Right atrium auricular region (tissue), 2 donors: Measurements from ENCODE around the gene ERG. TPM values are rescaled to one million over a fixed set of nuclear protein-coding genes. Genes with fewer than 3 reads are reported as not detected.

ENCODE experiments used
- DNase-seq: peaks from one replicate; pipeline ENCODE4 v3.0.0-alpha.2; 2019; ENCODE audit warnings: low spot score
- H3K27ac ChIP-seq, 2 donors: fragments of 200-600 bp; sonication (generic); 1 replicate in 1 of 2; 2 replicates in 1 of 2; pipeline ENCODE4 v1.5.1; 2016 to 2019
- H3K27me3 ChIP-seq, 2 donors: fragments of 200-600 bp; sonication (generic); one replicate each; pipeline versions ENCODE4 v1.5.1 to v1.6.0; 2017 to 2019
- H3K36me3 ChIP-seq: fragments of 200-600 bp; sonication (generic); one replicate; pipeline ENCODE4 v1.5.1; 2016
- H3K4me1 ChIP-seq, 2 donors: fragments of 200-600 bp; sonication (generic); one replicate each; pipeline versions ENCODE4 v1.5.1 to v1.6.0; 2017 to 2019
- H3K4me3 ChIP-seq, 2 donors: fragments of 200-600 bp; sonication (generic); 1 replicate in 1 of 2; 2 replicates in 1 of 2; pipeline ENCODE4 v1.5.1; 2017 to 2019; ENCODE audit warnings: mild to moderate bottlenecking in 1 of 2, moderate library complexity in 1 of 2
- H3K9me3 ChIP-seq, 2 donors: fragments of 200-600 bp; sonication (generic); one replicate each; pipeline ENCODE4 v1.5.1; 2019
- CTCF ChIP-seq, 2 donors: fragments of 200-600 bp; sonication (generic); IDR thresholded peaks; one replicate each; pipeline ENCODE4 v1.5.1; 2019; ENCODE audit warnings: antibody characterized with exemption in 2 of 2
- total RNA-seq, 2 donors: library from RNA; depleted of rRNA; stranded (reverse); fragments of >200 nt; gene quantifications; one replicate each; pipeline ENCODE4 v1.1.0, GENCODE V29; 2016

The ERG gene
- total RNA-seq, 2 donors from 2014 or later, result 6.3 to 13.2 TPM

GRCh38 chr21:38365521-38365920, 132.8 kb downstream of the ERG start:
- no peaks in the 10 kb centered on the region for H3K4me1 ChIP-seq
- H3K27me3 ChIP-seq, result no peaks in the 10 kb centered on the region
- no peaks in the 10 kb centered on the region for H3K36me3 ChIP-seq
- H3K9me3 ChIP-seq, result no peaks in the 10 kb centered on the region
- no peak overlapping the region for H3K27ac ChIP-seq
- TF ChIP-seq CTCF (IDR thresholded peaks at IDR 0.05), result no peak
- DNase-seq, result peak; percentile 16
- no peak overlapping the region for H3K4me3 ChIP-seq

DNA sequence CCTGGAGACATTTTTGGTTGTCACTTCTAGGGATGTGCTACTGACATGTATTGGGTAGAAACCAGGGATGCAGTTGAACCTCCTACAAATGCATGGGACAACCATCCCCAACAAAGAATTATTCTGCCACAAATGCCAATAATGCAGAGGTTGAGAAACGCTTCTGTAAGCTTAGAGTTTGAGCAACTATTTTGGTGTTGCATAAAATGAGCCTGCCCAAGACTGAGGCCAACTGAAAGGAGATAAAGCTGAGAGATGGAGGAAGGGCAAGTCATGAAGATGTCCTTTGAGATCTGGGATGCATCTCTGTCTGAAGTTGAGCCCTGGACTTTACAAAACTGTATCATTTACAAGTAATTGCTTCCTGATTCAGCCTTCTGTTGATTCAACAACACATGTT, 134.6 kb downstream of the ERG start:
- TF ChIP-seq CTCF (IDR thresholded peaks at IDR 0.05), result no peak
- H3K27me3 ChIP-seq, result no peaks in the 10 kb centered on the region
- H3K36me3 ChIP-seq, result no peaks in the 10 kb centered on the region
- H3K27ac ChIP-seq, result no peak overlapping the region
- H3K4me1 ChIP-seq, result no peaks in the 10 kb centered on the region
- H3K4me3 ChIP-seq, result no peak overlapping the region
- DNase-seq, result peak; percentile 7
- H3K9me3 ChIP-seq, result no peaks in the 10 kb centered on the region

GRCh38 chr21:38361324-38361723, 137.0 kb downstream of the ERG start:
- no peak overlapping the region for H3K4me3 ChIP-seq
- H3K36me3 ChIP-seq, result no peaks in the 10 kb centered on the region
- TF ChIP-seq CTCF (IDR thresholded peaks at IDR 0.05), result no peak
- no peaks in the 10 kb centered on the region for H3K9me3 ChIP-seq
- no peak overlapping the region for H3K27ac ChIP-seq
- no peaks in the 10 kb centered on the region for H3K27me3 ChIP-seq
- peak; percentile 36 for DNase-seq
- H3K4me1 ChIP-seq, result no peaks in the 10 kb centered on the region

- H3K4me3 ChIP-seq, result no peak overlapping the region
- no peaks in the 10 kb centered on the region for H3K36me3 ChIP-seq
- DNase-seq, result no peak
- H3K9me3 ChIP-seq, result no peaks in the 10 kb centered on the region
- H3K27me3 ChIP-seq, result no peaks in the 10 kb centered on the region
- no peaks in the 10 kb centered on the region for H3K4me1 ChIP-seq
- TF ChIP-seq CTCF (IDR thresholded peaks at IDR 0.05), result no peak
- no peak overlapping the region for H3K27ac ChIP-seq
Observed at GRCh38 chr21:38359835-38360234, 138.4 kb downstream of the ERG start.

DNA sequence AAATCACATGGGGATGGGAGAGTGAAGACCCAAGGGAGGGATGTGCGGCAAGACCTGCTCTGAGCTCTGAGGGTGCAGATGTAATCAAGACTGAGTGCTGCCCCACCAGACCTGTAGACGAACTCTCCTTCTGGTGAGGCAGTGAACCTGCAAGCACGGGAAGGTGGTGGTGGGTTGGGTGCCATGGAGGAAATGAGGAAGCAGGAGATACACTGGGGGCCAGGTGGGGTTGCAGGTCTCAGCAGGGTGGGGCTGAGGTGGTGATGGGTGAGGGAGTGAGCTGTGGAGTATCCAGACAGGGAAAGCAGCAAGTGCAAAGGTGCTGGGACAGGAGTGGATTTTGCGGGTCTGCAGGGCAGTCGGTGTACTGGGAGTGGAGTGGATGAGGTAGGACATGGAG, 139.2 kb downstream of the ERG start:
- Histone ChIP-seq H3K4me3 (no peak overlapping the region), H3K36me3 (no peaks in the 10 kb centered on the region), H3K4me1 (no peaks in the 10 kb centered on the region), H3K27ac (no peak overlapping the region), H3K9me3 (no peaks in the 10 kb centered on the region), H3K27me3 (no peaks in the 10 kb centered on the region)
- no peak for TF ChIP-seq CTCF (IDR thresholded peaks at IDR 0.05)
- DNase-seq, result peak; percentile 40

GRCh38 chr21:38358666-38359065, 139.6 kb downstream of the ERG start:
- H3K4me3 ChIP-seq, result no peak overlapping the region
- H3K4me1 ChIP-seq, result no peaks in the 10 kb centered on the region
- no peak for TF ChIP-seq CTCF (IDR thresholded peaks at IDR 0.05)
- peak; percentile 16 for DNase-seq
- H3K9me3 ChIP-seq, result no peaks in the 10 kb centered on the region
- no peaks in the 10 kb centered on the region for H3K36me3 ChIP-seq
- H3K27me3 ChIP-seq, result no peaks in the 10 kb centered on the region
- no peak overlapping the region for H3K27ac ChIP-seq
